NCI-H774 (cell line): ENCODE measurements around the gene ACY1.

Source experiments
- DNase-seq: peaks from one replicate; lab custom pipeline; 2025; lab: John Stamatoyannopoulos, UW

ACY1 gene

DNA sequence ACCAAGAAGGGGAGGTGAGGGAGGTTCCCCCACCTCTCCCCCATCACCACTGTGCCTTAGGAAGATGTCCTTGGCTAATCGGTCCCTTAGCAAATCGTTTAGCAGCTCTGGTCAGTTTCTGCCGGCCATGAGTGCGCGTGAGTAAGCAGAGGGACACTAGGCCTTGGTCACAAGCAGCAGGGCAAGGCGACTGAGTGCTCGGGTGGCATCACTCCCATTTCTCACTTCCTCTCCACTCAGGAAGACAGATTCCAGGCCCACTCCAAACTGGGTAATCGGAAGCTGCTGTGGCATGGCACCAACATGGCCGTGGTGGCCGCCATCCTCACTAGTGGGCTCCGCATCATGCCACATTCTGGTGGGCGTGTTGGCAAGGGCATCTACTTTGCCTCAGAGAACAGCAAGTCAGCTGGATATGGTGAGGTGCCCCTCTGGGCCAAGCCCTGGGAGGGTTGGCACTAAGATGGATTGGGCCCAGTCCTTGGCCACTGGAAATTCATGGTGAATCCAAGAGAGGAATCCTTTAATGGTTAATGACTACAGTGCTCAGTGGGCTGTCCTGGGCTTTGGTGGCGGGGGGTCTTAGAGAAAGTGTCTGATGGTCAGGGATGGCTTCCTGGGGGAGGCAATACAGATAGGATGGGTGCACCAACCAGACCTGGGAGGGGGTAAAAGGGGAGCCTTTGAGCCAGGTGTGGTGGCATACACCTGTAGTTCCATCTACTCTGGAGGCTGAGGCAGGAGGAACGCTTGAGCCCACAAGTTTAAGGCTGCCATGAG lies 37.2 kb upstream of the ACY1 start:
- DNase-seq, result no peak

DNA sequence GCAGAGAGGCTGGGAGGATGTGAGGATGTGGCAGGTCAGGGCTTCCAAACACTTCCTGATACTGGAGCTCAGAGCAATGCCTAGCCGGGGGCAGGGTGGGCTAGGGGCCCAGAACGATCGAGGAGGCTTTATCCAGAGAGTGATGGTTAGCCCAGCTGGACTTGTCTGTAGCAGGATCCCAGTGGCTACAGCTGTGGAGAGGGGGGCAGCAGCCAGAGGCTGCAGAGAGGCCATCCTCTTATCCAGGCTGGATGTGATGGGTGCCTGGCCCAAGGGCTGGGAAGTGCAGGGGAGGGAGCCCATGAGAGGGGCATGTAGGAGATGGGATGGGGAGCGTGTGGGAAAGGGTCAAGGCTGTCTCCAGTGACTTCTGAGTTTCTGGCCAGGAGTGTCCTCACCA lies 36.5 kb upstream of the ACY1 start:
- no peak for DNase-seq

DNA sequence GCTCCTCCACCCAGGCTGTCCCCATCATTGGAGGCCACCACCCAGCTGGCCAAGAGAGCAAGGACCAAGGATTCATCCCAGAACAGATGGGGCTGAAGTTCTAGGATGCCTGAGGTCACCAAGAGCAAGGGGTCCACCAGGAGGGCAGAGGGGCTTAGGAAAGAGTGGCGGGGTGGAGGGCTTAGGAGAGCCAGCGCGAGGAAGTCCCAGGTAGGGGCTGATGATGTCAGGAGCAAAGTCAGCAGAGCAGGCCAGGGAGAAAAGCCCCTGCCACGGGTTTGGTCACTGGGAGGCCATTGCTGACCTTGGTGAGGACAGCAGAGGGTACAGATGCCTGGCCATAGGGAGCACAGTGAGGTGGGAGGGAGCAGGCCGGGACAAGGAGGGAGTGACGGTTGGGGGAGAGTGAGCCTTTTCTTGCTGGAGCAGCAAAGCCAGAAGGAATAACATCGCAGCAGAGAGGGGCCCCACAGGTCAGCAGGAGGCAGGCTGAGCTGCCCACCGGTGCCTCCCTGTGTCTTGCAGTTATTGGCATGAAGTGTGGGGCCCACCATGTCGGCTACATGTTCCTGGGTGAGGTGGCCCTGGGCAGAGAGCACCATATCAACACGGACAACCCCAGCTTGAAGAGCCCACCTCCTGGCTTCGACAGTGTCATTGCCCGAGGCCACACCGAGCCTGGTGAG lies 36.0 kb upstream of the ACY1 start:
- no peak for DNase-seq

DNA sequence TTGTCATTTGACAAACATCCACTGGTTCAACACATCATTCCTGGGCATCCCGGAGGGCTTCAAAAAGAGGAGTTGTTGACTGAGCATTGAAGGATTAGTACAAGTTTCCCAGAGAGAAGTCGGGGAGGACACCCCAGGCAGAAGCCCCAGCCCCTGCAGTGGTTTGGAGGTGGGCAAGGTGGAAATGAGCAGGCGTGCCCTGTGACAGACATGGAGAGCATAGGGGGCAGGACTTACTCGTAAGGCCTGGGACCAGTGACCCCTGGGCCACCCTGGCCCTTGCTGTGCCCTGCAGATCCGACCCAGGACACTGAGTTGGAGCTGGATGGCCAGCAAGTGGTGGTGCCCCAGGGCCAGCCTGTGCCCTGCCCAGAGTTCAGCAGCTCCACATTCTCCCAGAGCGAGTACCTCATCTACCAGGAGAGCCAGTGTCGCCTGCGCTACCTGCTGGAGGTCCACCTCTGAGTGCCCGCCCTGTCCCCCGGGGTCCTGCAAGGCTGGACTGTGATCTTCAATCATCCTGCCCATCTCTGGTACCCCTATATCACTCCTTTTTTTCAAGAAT lies 35.2 kb upstream of the ACY1 start:
- DNase-seq, result no peak

DNA sequence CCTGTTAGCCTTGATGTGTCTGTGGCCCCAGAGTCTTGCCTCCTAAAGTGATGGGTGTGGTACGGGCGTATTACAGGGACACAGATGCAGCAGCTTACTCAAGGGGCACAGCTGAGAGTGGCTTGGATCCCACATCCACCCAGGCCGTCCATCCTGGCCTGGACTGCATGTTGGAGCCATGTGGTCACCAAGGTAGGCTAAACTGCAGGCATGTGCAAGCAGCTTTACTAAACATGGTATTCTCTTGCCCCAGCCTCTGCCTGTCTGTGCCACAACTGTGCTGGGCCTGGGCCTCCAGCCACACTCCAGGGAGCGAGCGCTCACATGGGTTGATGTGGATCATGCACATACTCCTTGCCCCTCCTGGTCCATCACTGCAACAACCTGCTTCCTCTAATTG lies 34.2 kb upstream of the ACY1 start:
- DNase-seq, result no peak

DNA sequence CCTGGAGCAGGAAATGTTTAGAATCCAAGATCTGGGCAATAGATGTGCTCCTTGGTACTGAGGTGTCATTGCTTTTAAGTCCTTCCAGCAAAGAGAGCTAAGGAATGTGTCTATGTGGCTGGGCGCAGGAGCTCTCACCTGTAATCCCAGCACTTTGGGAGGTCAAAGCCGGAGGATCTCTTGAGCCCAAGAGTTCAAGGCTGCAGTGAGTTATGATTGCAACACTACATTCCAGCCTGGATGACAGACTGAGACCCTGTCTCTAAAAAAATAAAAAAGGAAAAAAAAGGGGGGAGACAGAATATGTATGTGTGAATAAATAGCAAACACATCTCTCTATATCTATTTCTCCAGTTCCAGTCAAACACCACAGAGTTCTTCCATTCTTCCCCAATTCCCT lies 32.4 kb upstream of the ACY1 start:
- DNase-seq, result no peak

DNA sequence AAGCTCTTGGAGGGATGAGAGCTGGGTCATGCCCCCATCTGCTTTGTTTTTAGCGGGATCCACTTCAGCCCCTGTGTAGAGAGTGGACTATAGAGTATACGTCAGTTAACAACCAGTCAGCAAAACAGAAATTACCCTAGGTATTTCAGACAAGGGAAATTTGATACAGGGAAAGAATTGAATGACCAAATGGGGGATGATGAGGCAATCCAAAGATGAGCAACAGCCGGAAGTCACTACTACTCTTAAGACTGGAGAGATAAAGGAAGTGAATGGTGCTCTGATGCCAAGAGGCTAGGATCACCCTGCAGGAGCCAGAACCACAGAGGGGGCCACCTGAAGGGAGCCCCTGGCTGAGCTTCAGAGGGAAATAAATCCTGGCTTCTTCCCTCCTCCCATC lies 29.9 kb upstream of the ACY1 start:
- DNase-seq, result no peak

DNA sequence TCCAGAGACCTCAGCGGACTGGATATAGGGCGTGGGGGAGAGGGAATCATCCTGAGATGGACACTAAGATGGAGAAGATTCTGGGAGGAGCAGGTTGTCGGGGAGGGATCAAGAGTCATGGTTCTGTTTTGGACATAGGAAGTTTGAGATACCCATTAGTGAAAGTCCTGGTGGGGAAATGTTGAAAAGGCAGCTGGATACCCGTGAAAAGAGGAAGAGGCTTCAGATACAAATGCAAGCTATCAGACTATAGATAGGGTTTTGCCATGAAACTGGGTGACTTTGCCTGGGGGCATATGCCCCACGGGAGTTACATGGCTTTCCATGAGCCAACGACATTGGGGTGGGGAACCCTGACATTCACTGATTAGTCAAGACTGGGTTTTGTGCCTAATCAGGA lies 29.2 kb upstream of the ACY1 start:
- no peak for DNase-seq

DNA sequence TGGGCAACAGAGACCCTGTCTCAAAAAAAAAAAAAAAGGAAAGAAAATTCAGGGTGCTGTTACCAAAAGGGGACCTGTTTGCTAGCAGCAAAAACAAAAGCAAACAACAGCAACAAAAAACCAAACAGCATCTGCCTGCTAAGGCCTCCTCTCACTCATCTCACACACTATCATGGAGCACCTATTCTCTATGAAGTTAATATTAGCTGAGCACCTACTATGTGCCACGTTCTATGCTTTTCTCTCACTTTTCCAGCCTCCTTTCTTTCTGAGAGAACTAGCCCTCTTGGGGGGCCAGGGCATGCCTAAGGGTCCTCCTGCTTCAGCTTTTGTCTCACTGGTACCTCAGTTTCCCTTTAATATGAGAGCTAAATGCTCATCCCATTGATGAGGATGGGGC lies 28.6 kb upstream of the ACY1 start:
- DNase-seq, result no peak

DNA sequence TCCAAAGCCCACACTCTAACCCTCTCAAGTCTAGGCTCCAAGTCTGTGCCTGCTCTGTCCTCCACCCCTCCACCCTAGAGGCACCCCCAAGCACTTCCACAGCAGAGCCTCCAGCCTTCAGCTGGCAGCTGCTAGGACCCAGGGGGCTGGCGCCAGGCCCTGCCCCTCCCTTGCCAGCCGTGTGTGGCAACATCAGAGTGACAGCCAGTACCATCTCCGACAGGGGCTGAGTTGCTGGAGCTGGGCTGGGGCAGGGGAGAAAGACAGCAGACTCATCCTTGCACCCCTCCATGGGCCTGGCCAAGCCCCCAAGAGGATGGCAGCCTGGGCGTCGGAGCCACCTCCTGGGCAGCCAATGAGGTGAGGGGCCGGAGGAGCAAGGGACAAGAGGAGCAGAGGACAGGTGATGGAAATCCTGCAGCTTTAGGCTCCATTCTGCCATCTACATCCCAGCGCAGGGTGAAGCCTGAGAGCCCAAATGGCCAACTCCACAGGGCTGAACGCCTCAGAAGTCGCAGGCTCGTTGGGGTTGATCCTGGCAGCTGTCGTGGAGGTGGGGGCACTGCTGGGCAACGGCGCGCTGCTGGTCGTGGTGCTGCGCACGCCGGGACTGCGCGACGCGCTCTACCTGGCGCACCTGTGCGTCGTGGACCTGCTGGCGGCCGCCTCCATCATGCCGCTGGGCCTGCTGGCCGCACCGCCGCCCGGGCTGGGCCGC lies 28.0 kb upstream of the ACY1 start, which contains the start of gene GPR62:
GPR62 (plus strand) TSS at position 207 of the 718 bp plus-strand sequence; CDS start at position 479, 272 bp downstream.
- DNase-seq, result no peak

DNA sequence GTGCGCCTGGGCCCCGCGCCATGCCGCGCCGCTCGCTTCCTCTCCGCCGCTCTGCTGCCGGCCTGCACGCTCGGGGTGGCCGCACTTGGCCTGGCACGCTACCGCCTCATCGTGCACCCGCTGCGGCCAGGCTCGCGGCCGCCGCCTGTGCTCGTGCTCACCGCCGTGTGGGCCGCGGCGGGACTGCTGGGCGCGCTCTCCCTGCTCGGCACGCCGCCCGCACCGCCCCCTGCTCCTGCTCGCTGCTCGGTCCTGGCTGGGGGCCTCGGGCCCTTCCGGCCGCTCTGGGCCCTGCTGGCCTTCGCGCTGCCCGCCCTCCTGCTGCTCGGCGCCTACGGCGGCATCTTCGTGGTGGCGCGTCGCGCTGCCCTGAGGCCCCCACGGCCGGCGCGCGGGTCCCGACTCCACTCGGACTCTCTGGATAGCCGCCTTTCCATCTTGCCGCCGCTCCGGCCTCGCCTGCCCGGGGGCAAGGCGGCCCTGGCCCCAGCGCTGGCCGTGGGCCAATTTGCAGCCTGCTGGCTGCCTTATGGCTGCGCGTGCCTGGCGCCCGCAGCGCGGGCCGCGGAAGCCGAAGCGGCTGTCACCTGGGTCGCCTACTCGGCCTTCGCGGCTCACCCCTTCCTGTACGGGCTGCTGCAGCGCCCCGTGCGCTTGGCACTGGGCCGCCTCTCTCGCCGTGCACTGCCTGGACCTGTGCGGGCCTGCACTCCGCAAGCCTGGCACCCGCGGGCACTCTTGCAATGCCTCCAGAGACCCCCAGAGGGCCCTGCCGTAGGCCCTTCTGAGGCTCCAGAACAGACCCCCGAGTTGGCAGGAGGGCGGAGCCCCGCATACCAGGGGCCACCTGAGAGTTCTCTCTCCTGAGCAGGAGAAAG lies 27.2 kb upstream of the ACY1 start:
- DNase-seq, result no peak

DNA sequence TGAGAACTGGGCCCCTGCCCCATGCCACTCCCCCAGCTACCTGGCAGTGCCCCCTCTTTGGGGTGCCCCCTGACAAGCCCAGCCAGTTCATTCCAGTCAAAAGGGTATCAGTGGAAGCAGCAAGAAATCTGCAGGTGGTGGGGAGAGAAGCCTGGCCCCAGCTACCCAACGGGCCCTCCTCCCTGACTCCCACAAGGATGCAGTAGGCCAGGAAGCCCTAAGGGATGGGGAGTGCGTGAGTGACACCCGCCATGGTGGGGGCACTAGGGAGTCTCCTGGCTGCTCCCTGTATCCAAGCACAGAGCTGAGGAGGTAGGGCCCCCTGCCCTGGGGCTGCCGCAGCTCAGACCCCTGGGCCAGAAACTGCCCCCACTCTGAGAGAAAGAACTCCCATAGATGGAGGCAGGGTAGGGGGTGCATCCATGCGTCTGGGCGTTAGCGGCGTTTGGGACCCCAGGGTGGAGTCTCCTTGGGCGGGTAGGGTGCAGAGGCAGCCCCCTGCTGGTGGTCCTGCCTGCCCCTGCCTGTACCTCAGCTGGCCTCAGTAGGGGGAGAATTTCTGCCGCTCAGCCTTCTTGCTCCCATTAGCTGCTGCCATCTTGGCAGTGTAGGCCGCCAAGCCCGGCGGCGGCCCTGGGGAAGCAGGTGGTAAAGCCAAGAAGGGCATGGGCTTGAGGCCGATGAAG lies 25.7 kb upstream of the ACY1 start:
- no peak for DNase-seq

DNA sequence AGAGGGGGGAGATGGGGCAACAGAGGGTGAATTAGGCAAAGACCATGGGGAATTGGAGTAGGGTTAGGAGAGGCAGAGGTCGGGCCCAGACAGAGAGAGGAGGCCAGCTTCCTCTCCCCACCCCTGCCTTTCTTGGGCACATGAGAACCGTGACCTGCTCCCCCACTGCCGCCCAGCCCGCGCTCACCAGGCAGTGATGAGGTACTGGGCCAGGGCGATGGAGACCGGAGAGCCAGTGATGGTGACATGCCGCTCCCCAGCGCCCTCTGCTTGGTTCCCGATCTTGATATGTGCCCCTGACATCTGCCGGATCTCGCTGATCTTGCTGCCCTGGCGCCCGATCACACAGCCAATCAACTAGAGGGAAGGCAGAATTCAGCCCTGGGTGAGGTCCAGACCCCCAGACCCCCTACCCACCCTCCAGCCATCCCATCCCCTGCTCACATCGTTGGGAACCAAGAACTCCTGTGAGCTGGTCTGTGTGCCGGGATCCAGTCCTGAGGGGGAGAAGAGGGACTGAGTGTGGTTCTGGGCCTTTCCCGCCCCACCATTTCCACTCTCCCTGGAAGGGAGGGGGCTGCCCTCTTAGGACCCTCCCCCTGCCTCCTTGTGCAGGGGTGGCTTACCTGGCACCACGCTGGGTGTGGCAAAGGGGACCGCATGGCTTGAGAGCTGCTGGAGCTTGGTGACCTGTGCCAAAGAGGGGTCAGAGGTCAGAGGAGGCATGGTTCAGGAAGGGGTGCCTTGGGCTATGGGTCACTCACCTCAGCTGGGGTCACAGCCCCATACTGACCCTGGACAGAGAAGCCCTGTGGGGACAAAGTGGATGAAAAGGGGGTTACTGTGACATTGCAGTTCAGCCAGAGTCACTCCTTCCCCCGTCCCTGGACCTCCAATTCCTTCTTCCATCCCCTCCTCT lies 24.5 kb upstream of the ACY1 start:
- DNase-seq, result no peak

DNA sequence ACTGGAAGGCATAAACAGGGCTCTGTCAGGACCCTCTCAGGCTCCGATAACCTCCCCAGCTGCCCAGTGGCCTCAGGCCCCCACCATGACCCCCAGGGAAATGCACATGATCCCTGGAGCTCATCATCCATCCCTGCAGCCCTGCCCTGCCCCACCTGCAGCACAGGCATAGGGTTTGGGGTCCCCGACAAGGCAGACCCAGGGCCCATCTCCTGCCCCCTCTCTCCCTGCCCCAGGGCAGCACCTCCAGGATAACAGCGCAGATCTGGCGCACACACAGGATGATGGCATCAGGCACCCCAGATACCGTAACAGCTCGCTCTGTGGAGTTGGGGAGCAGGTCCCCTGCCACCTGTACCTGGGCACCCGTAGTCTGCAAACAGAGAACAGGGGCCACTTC lies 23.7 kb upstream of the ACY1 start:
- DNase-seq, result no peak

DNA sequence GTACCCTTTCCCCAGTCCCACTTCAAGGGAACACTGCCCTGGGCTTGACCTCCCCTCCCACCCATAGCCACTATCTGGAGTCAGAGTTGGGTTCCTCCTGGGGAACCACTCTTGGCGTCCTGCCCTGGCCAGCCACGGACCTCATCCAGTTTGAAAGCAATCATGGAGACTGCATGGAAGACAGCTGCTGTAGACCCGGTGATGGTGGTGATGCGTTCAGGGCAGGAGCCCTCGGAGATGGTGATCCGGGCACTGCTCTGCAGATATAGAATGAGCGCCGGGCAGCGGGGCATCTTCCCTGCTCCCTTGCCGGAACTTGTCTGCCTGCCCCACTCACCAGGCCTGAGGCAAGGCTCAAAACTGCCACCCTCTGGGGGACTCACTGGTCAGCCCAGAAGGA lies 22.9 kb upstream of the ACY1 start:
- DNase-seq, result no peak

DNA sequence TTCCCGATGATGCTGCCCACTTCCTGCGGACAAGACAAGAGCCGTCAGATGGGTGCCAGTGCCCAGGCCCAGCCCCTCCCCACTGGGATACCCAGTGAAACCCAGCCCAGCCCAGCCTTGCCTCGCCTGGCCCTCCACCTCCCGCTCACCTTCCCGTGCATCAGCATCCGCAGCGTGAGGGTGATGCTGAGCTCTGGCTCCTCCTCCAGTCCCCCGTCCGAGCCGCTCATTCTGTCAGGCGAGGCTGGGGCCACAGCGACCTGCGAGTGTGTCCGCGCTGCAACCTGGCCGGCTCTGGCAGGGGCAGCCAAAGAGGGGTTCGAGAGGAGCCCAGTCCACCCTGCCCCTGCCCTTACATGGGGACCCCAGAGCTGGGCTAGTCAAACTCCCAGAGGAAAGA lies 22.3 kb upstream of the ACY1 start:
- no peak for DNase-seq

DNA sequence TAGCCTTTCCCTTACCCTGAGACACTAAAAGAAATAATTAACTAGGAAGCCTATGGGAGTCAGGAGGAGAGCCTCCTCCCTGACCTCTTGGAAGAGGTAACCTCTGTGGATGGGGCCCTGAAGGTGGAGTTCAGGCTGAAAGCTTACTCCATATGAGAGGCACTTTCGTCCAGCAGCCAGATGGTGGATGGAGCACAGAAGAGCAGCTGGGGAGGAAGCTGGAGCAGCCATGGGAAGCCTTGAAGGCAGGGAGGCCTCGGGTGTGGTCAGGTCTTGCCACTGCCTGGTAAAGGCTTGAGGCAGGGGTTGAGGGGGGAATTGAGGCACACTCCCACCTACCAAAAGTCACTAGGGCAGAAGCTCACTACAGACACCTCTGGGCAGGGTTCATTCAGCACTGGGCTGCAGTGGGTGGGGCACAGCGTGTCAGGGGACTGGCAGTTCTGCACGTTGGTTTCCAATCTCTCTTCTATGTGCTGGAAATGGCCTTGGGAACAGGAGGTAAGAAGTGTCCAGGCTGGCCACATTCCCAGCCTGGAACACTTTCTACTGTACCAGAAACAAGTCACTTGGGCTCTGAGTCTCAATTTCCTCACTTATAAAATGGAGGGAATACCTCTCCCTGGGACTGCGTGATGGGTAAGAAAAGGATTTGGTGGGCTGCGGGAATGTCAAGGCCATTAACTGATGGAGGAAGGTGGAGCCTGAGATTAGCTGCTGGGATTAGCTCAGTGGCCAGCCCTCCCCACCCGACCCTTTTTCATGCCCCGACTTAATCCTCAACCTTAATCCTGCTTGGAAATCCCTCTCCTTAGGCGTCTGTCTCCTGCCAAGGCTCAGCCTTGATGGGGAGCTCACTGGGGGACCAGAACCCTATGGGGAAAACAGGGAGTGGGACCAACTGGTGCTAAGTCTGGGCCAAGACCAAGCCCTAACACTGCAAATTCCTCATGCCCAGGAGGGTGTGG lies 21.4 kb upstream of the ACY1 start:
- DNase-seq, result no peak

DNA sequence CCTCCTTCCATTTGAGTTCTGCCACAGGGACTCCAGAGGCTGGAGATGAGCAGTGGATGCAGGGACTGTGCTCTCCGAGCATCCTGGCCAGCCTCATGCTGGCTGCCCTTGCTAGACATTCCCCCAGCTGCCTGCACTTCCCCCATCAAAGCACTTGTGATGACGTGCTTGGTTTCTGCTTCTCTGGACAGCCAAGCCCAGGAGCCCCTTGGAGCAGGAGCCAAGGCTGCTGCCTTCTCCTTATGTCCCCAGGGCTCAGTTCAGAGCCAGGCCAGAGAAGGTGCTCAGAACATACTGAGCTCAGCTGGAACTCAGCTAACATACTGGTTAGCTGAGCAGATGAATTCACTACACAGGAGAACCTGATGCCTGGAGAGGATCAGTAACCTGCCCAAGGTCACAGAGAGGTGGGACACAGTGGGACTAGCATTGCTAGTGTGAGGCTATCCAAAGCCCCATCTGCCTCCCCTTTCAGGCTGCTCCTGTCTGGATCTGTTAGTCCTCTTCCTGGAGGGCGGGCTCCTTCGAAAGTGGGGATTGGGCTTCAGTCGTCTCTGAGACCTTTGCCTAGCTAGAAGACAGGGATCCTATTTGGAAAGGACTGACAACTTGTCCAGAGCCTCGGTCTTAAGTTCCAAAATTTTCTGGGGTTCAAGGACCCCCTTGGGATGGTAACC lies 20.3 kb upstream of the ACY1 start:
- no peak for DNase-seq
